ENCODE measurements around the gene HOXD8. TPM values are rescaled to one million over a fixed set of nuclear protein-coding genes. Genes with fewer than 3 reads are reported as not detected.

The HOXD8 gene
- total RNA-seq, 1 experiment from 2014 or later: not detected

GRCh38 chr2:176081837-176082524 is 47.5 kb upstream of the HOXD8 start:
- Histone ChIP-seq H3K27me3 (ENCODE audit: control insufficient read depth, insufficient read depth, low read length) (peaks cover 35% of the 10 kb centered on the region), H3K36me3 (ENCODE audit: control insufficient read depth, insufficient read depth, low read length) (no peaks in the 10 kb centered on the region), H3K4me3 (ENCODE audit: low read depth in 2 of 2, low read length in 2 of 2) (no peak overlapping the region), H3K9me3 (ENCODE audit: control insufficient read depth, insufficient read depth, low read depth, low read length) (no peaks in the 10 kb centered on the region), H3K27ac (ENCODE audit: low read length) (no peak overlapping the region), H3K4me1 (ENCODE audit: control insufficient read depth, insufficient read depth, low read length) (peaks cover 6% of the 10 kb centered on the region)
- intact Hi-C loops (cut with micrococcal nuclease; ENCODE audit: unreplicated experiment) (loop anchor here (10.0 kb wide), 1 partner anchor 117 kb away; no protein-coding TSS in a partner anchor), in situ Hi-C loops (cut with HindIII; ENCODE audit: low pct_unique_long_range_greater_than_20kb, low sequenced_read_pairs) (no loop called here)
- BruUV-seq (replicated peaks): no TSS peak
- no peak for TF ChIP-seq SIN3A (IDR thresholded peaks at IDR 0.05; ENCODE audit: borderline replicate concordance, insufficient read depth, low read depth, low read length)
- TF ChIP-seq, protein P1, sequence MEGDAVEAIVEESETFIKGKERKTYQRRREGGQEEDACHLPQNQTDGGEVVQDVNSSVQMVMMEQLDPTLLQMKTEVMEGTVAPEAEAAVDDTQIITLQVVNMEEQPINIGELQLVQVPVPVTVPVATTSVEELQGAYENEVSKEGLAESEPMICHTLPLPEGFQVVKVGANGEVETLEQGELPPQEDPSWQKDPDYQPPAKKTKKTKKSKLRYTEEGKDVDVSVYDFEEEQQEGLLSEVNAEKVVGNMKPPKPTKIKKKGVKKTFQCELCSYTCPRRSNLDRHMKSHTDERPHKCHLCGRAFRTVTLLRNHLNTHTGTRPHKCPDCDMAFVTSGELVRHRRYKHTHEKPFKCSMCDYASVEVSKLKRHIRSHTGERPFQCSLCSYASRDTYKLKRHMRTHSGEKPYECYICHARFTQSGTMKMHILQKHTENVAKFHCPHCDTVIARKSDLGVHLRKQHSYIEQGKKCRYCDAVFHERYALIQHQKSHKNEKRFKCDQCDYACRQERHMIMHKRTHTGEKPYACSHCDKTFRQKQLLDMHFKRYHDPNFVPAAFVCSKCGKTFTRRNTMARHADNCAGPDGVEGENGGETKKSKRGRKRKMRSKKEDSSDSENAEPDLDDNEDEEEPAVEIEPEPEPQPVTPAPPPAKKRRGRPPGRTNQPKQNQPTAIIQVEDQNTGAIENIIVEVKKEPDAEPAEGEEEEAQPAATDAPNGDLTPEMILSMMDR (IDR thresholded peaks at IDR 0.05): no peak
- POLR2A ChIA-PET: no interaction called here
- ATAC-seq: no peak
- CTCF ChIA-PET: interaction anchor here (0.7 kb wide), 1 partner anchor 373 kb away, joined by 3 read pairs; no protein-coding TSS in a partner anchor
- DNase-seq (ENCODE audit: low read depth, low spot score): no peak

DNA sequence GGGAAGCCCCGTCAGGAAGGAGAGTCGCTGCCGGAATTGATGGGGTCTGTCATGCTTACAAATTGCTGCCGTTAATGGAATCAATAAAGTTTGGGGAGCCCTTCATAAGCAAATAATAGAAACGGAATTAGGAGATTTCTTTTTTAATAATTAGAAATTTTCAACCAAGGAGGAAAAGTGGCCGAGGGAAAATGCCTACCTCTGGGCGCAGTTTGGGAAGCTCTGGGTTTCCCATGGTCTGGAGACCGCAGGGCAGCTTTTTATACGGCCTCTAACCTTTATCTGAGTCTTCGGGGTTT is 47.0 kb upstream of the HOXD8 start:
- no TSS peak for BruUV-seq (replicated peaks)
- Histone ChIP-seq H3K27ac (ENCODE audit: low read length) (no peak overlapping the region), H3K9me3 (ENCODE audit: control insufficient read depth, insufficient read depth, low read depth, low read length) (no peaks in the 10 kb centered on the region), H3K4me1 (ENCODE audit: control insufficient read depth, insufficient read depth, low read length) (peaks cover 6% of the 10 kb centered on the region), H3K4me3 (ENCODE audit: low read depth in 2 of 2, low read length in 2 of 2) (no peak overlapping the region), H3K36me3 (ENCODE audit: control insufficient read depth, insufficient read depth, low read length) (no peaks in the 10 kb centered on the region), H3K27me3 (ENCODE audit: control insufficient read depth, insufficient read depth, low read length) (peaks cover 31% of the 10 kb centered on the region)
- TF ChIP-seq TCF7L2 (IDR thresholded peaks at IDR 0.05; ENCODE audit: low read depth, low read length): no peak
- no peak for TF ChIP-seq SIN3A (IDR thresholded peaks at IDR 0.05; ENCODE audit: borderline replicate concordance, insufficient read depth, low read depth, low read length)
- no peak for TF ChIP-seq POLR2AphosphoS5 (IDR thresholded peaks at IDR 0.05; ENCODE audit: low read depth, low read length)
- no peak for TF ChIP-seq REST (IDR thresholded peaks at IDR 0.05; ENCODE audit: insufficient read depth in 1 of 2, low read depth in 2 of 2, low read length in 1 of 2)
- TF ChIP-seq, protein P1 (IDR thresholded peaks at IDR 0.05): no peak
- intact Hi-C loops (cut with micrococcal nuclease; ENCODE audit: unreplicated experiment): loop anchor here (10.0 kb wide), 1 partner anchor 118 kb away; no protein-coding TSS in a partner anchor
- POLR2A ChIA-PET: no interaction called here
- DNase-seq (ENCODE audit: low read depth, low spot score) (no peak), ATAC-seq (no peak)
- in situ Hi-C loops (cut with HindIII; ENCODE audit: low pct_unique_long_range_greater_than_20kb, low sequenced_read_pairs): no loop called here
- CTCF ChIA-PET: interaction anchor here (0.5 to 0.7 kb wide), 2 partner anchors 373 to 569 kb away, joined by 3 to 4 read pairs; no protein-coding TSS in a partner anchor
